PC-9 (cell line): Measurements from ENCODE around the gene CACNB1. TPM values are rescaled to one million over a fixed set of nuclear protein-coding genes. Genes with fewer than 3 reads are reported as not detected.
A peak's percentile ranks its signal among the peaks of the same experiment; 100 is the strongest.

Source experiments
- BruUV-seq: library from RNA; stranded (reverse); fragments of 400-500 nt; replicated peaks from 2 replicates; lab custom pipeline; 2021; lab: Mats Ljungman, UMichigan
- CTCF ChIA-PET: fragments of 300-600 bp; sonication (Branson Sonifier 250); formaldehyde crosslinking; loops from one replicate; lab custom pipeline; 2022; ENCODE audit warnings: antibody characterized with exemption; lab: Charles Lee
- POLR2A ChIA-PET: fragments of 300-600 bp; sonication (Branson Sonifier 250); formaldehyde crosslinking; loops from one replicate; lab custom pipeline; 2022; ENCODE audit warnings: antibody characterized with exemption; ENCODE audit not compliant: unreplicated experiment; lab: Charles Lee
- DNase-seq, 2 experiments: peaks; one replicate each; pipeline versions ENCODE4 v3.0.0 to v3.0.0-alpha.2; 2015 to 2022; ENCODE audit warnings: mixed read lengths in 1 of 2
- H2AFZ ChIP-seq: fragments of 200-600 bp; sonication (generic); 2 replicates; pipeline ENCODE4 v1.8.1; 2017; ENCODE audit warnings: antibody characterized with exemption
- H3F3A ChIP-seq: fragments of 200-600 bp; sonication (generic); 2 replicates; pipeline ENCODE4 v1.8.1; 2017; ENCODE audit warnings: antibody characterized with exemption, mild to moderate bottlenecking, low read depth; ENCODE audit not compliant: insufficient read depth
- H3K27ac ChIP-seq: fragments of 200-600 bp; sonication (generic); 2 replicates; pipeline ENCODE4 v1.6.1; 2016; ENCODE audit warnings: mixed run types
- H3K27me3 ChIP-seq: fragments of 200-600 bp; sonication (generic); 2 replicates; pipeline ENCODE4 v1.6.1; 2016; ENCODE audit warnings: low read depth, mixed run types; ENCODE audit not compliant: insufficient read depth
- H3K36me3 ChIP-seq: fragments of 200-600 bp; sonication (generic); 2 replicates; pipeline ENCODE4 v1.6.1; 2016; ENCODE audit warnings: low read depth, mixed run types
- H3K4me1 ChIP-seq: fragments of 200-600 bp; sonication (generic); replicated peaks from 2 replicates; pipeline ENCODE4 v1.6.1; 2016; ENCODE audit warnings: mixed run types; ENCODE audit not compliant: insufficient read depth
- H3K4me2 ChIP-seq: fragments of 200-600 bp; sonication (generic); 2 replicates; pipeline ENCODE4 v1.6.1; 2017; ENCODE audit warnings: mixed run types
- H3K4me3 ChIP-seq: fragments of 200-600 bp; sonication (generic); 2 replicates; pipeline ENCODE4 v1.6.1; 2016; ENCODE audit warnings: mixed run types
- H3K79me2 ChIP-seq: fragments of 200-600 bp; sonication (generic); 2 replicates; pipeline ENCODE4 v1.6.1; 2017; ENCODE audit warnings: low read depth, mixed run types
- H3K9me2 ChIP-seq: fragments of 200-600 bp; sonication (generic); 2 replicates; pipeline ENCODE4 v1.8.1; 2017; ENCODE audit warnings: mild to moderate bottlenecking; ENCODE audit not compliant: insufficient read depth
- H3K9me3 ChIP-seq: fragments of 200-600 bp; sonication (generic); 2 replicates; pipeline ENCODE4 v1.8.1; 2016; ENCODE audit warnings: low read depth; ENCODE audit not compliant: insufficient read depth
- H4K20me1 ChIP-seq: fragments of 200-600 bp; sonication (generic); 2 replicates; pipeline ENCODE4 v1.8.1; 2017; ENCODE audit not compliant: insufficient read depth
- CTCF ChIP-seq: fragments of 200-600 bp; sonication (generic); conservative IDR thresholded peaks from 2 replicates; pipeline ENCODE4 v1.6.1; 2017; ENCODE audit warnings: mixed run types, antibody characterized with exemption, mild to moderate bottlenecking, moderate library complexity
- EZH2 ChIP-seq: fragments of 200-600 bp; sonication (generic); IDR thresholded peaks from 2 replicates; pipeline ENCODE4 v1.8.0; 2017; ENCODE audit warnings: antibody characterized with exemption, low read depth
- intact Hi-C: fragments of 100-400 bp; cut with micrococcal nuclease; formaldehyde crosslinking; loops from one replicate; pipeline ENCODE4 v1.10.0; 2022; ENCODE audit not compliant: unreplicated experiment
- total RNA-seq: library from RNA; stranded (reverse); gene quantifications from 2 replicates; pipeline ENCODE4 v1.2.3, GENCODE V29; 2021

Gene CACNB1
- total RNA-seq, 1 experiment from 2014 or later, result 21.4 TPM

- Histone ChIP-seq H4K20me1 (no peaks in the 10 kb centered on the region), H3K36me3 (no peaks in the 10 kb centered on the region), H3K4me3 (no peak overlapping the region), H3K79me2 (no peaks in the 10 kb centered on the region), H3K27ac (no peak overlapping the region), H2AFZ (no peak overlapping the region), H3K9me2 (no peaks in the 10 kb centered on the region), H3K4me1 (peaks cover 8% of the 10 kb centered on the region), H3K4me2 (no peak overlapping the region), H3F3A (peaks cover 9% of the 10 kb centered on the region), H3K9me3 (no peaks in the 10 kb centered on the region), H3K27me3 (no peaks in the 10 kb centered on the region)
- no TSS peak for BruUV-seq
- TF ChIP-seq EZH2, result no peak
- no peak for TF ChIP-seq CTCF
- intact Hi-C loops, result no loop called here
- DNase-seq, result no peak
- ChIA-PET POLR2A (no interaction called here), CTCF (interaction anchor here (0.5 kb wide), 1 partner anchor 118 kb away, joined by 3 read pairs; no protein-coding TSS in a partner anchor)
These were observed 21.8 kb downstream of the CACNB1 start for GRCh38 chr17:39175695-39176093.

GRCh38 chr17:39174920-39175694 is 22.4 kb downstream of the CACNB1 start:
- intact Hi-C loops, result no loop called here
- Histone ChIP-seq H3K4me3 (no peak overlapping the region), H3K4me1 (peaks cover 8% of the 10 kb centered on the region), H2AFZ (no peak overlapping the region), H4K20me1 (no peaks in the 10 kb centered on the region), H3K27me3 (no peaks in the 10 kb centered on the region), H3K27ac (no peak overlapping the region), H3K9me2 (no peaks in the 10 kb centered on the region), H3K4me2 (no peak overlapping the region), H3K36me3 (no peaks in the 10 kb centered on the region), H3K9me3 (no peaks in the 10 kb centered on the region), H3K79me2 (no peaks in the 10 kb centered on the region), H3F3A (peaks cover 9% of the 10 kb centered on the region)
- TF ChIP-seq CTCF (peak; percentile 89), EZH2 (no peak)
- DNase-seq, result peak in 1 of 2 experiments; percentile 53
- POLR2A ChIA-PET, result interaction anchor here (0.7 kb wide), 2 partner anchors 9 to 22 kb away, joined by 3 to 4 read pairs; no protein-coding TSS in a partner anchor
- CTCF ChIA-PET, result interaction anchor here (0.5 to 1.0 kb wide), 4 partner anchors 10 to 192 kb away, joined by 3 to 8 read pairs (median 6); partner anchors contain the start of gene RPL19
- BruUV-seq, result no TSS peak

GRCh38 chr17:39173526-39174274 is 23.8 kb downstream of the CACNB1 start:
- Histone ChIP-seq H3K4me3 (no peak overlapping the region), H3K27ac (no peak overlapping the region), H3K4me1 (peaks cover 6% of the 10 kb centered on the region), H3K27me3 (no peaks in the 10 kb centered on the region), H3K79me2 (no peaks in the 10 kb centered on the region), H3K9me3 (no peaks in the 10 kb centered on the region), H3F3A (peaks cover 1% of the 10 kb centered on the region; the same call in 1 of the 2 replicates), H3K9me2 (no peaks in the 10 kb centered on the region), H2AFZ (no peak overlapping the region), H3K4me2 (no peak overlapping the region), H4K20me1 (no peaks in the 10 kb centered on the region), H3K36me3 (no peaks in the 10 kb centered on the region)
- ChIA-PET CTCF (interaction anchor here (0.6 to 0.7 kb wide), 3 partner anchors 70 to 419 kb away, joined by 3 to 12 read pairs (median 4); no protein-coding TSS in a partner anchor), POLR2A (interaction anchor here (0.6 to 0.7 kb wide), 3 partner anchors 26 to 206 kb away, joined by 3 to 16 read pairs (median 7); partner anchors contain the start of gene RPL19)
- intact Hi-C loops, result no loop called here
- TF ChIP-seq CTCF (no peak), EZH2 (no peak)
- no peak for DNase-seq
- no TSS peak for BruUV-seq
